ENCODE measurements around the gene KPNA5. TPM values are rescaled to one million over a fixed set of nuclear protein-coding genes. Genes with fewer than 3 reads are reported as not detected.
"Not testable (repeated sequence)": the region's sequence is repeated elsewhere in the genome, so short reads cannot be mapped to it uniquely, and the experiment has no call there.

Gene KPNA5
- total RNA-seq, result 21.2 TPM

GRCh38 chr6:116680880-116681672 lies at the start of gene KPNA5:
Gene KPNA5, plus strand, starts transcription at chr6:116681211. Its CDS starts 124 bp downstream, at chr6:116681335.
- DNase-seq (ENCODE audit: low spot score), result peak; percentile 93

GRCh38 chr6:116631379-116631990 lies 49.5 kb upstream of the KPNA5 start:
- DNase-seq (ENCODE audit: low spot score), result no peak

- no peak for DNase-seq (ENCODE audit: low spot score)
These were observed 47.3 kb upstream of the KPNA5 start for GRCh38 chr6:116633685-116634084.

GRCh38 chr6:116648156-116648555 lies 32.9 kb upstream of the KPNA5 start:
- no peak for DNase-seq (ENCODE audit: low spot score)

GRCh38 chr6:116649129-116649528 lies 31.9 kb upstream of the KPNA5 start:
- DNase-seq (ENCODE audit: low spot score), result no peak

GRCh38 chr6:116651916-116652315 lies 29.1 kb upstream of the KPNA5 start:
- DNase-seq (ENCODE audit: low spot score), result no peak

GRCh38 chr6:116661594-116661993 lies 19.4 kb upstream of the KPNA5 start:
- DNase-seq (ENCODE audit: low spot score), result no peak

- DNase-seq (ENCODE audit: low spot score), result no peak
These were observed 18.8 kb upstream of the KPNA5 start for GRCh38 chr6:116662202-116662601.

GRCh38 chr6:116663308-116663707 lies 17.7 kb upstream of the KPNA5 start:
- DNase-seq (ENCODE audit: low spot score), result no peak

- DNase-seq (ENCODE audit: low spot score), result not testable (repeated sequence)
These were observed 16.8 kb upstream of the KPNA5 start for GRCh38 chr6:116664169-116664568.

- no peak for DNase-seq (ENCODE audit: low spot score)
These were observed 15.5 kb upstream of the KPNA5 start for GRCh38 chr6:116665464-116665863.

- no peak for DNase-seq (ENCODE audit: low spot score)
These were observed 14.1 kb upstream of the KPNA5 start for GRCh38 chr6:116666869-116667268.

GRCh38 chr6:116667623-116668022 lies 13.4 kb upstream of the KPNA5 start:
- no peak for DNase-seq (ENCODE audit: low spot score)

GRCh38 chr6:116672306-116672705 lies 8.7 kb upstream of the KPNA5 start:
- no peak for DNase-seq (ENCODE audit: low spot score)

- no peak for DNase-seq (ENCODE audit: low spot score)
These were observed 5.0 kb upstream of the KPNA5 start for GRCh38 chr6:116676021-116676420.

- DNase-seq (ENCODE audit: low spot score), result no peak
These were observed 1.3 kb downstream of the KPNA5 start for GRCh38 chr6:116682334-116682712.

GRCh38 chr6:116685437-116685993 lies 4.5 kb downstream of the KPNA5 start:
- DNase-seq (ENCODE audit: low spot score), result no peak

GRCh38 chr6:116686475-116687101 lies 5.6 kb downstream of the KPNA5 start:
- DNase-seq (ENCODE audit: low spot score), result not testable (repeated sequence)

GRCh38 chr6:116691154-116691553 lies 10.1 kb downstream of the KPNA5 start:
- no peak for DNase-seq (ENCODE audit: low spot score)

GRCh38 chr6:116692873-116693272 lies 11.9 kb downstream of the KPNA5 start:
- DNase-seq (ENCODE audit: low spot score), result not testable (repeated sequence)

- not testable (repeated sequence) for DNase-seq (ENCODE audit: low spot score)
These were observed 12.3 kb downstream of the KPNA5 start for GRCh38 chr6:116693275-116693674.

GRCh38 chr6:116695401-116695800 lies 14.4 kb downstream of the KPNA5 start:
- no peak for DNase-seq (ENCODE audit: low spot score)

GRCh38 chr6:116697480-116697879 lies 16.5 kb downstream of the KPNA5 start:
- no peak for DNase-seq (ENCODE audit: low spot score)

Data from ureter (tissue), 1 donor.